ENCODE data around the gene WDFY2.
A peak's percentile ranks its signal among the peaks of the same experiment; 100 is the strongest.
"Not testable (repeated sequence)": the region's sequence is repeated elsewhere in the genome, so short reads cannot be mapped to it uniquely, and the experiment has no call there.

WDFY2 gene

DNA sequence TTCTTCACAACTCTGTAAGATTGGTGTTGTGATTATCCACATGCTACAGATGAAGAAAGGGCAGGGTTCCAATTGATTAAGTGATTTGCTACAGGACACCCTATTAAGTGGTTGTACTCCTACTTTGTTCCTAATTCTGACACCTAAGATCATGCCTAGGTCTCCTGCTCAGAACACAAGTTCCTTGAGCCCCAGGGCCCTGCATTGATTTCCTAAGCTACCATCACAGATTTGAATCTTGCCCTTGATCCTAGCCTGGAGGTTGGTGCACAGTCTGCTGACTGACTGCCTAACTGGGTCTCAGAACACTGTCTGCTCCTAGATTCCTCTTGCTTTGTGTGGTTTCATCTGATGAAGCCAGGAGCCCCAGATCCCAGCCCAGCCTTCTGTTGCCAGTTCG lies 19.6 kb upstream of the WDFY2 start:
- no peak overlapping the region for H3K4me3 ChIP-seq (ENCODE audit: low read depth, low read length)
- TF ChIP-seq, protein P1, sequence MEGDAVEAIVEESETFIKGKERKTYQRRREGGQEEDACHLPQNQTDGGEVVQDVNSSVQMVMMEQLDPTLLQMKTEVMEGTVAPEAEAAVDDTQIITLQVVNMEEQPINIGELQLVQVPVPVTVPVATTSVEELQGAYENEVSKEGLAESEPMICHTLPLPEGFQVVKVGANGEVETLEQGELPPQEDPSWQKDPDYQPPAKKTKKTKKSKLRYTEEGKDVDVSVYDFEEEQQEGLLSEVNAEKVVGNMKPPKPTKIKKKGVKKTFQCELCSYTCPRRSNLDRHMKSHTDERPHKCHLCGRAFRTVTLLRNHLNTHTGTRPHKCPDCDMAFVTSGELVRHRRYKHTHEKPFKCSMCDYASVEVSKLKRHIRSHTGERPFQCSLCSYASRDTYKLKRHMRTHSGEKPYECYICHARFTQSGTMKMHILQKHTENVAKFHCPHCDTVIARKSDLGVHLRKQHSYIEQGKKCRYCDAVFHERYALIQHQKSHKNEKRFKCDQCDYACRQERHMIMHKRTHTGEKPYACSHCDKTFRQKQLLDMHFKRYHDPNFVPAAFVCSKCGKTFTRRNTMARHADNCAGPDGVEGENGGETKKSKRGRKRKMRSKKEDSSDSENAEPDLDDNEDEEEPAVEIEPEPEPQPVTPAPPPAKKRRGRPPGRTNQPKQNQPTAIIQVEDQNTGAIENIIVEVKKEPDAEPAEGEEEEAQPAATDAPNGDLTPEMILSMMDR (IDR thresholded peaks at IDR 0.05; ENCODE audit: insufficient read depth, low read depth, low read length, missing control alignments): no peak
- DNase-seq (ENCODE audit: low read depth): no peak

DNA sequence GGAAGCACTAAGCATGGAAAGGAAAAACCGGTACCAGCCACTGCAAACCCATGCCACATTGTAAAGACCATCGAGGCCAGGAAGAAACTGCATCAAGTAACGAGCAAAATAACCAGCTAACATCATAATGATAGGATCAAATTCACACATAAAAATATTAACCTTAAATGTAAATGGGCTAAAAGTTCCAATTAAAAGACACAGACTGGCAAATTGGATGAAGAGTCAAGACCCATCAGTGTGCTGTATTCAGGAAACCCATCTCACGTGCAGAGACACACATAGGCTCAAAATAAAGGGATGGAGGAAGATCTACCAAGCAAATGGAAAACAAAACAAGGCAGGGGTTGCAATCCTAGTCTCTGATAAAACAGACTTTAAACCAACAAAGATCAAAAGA lies 15.3 kb upstream of the WDFY2 start:
- not testable (repeated sequence) for H3K4me3 ChIP-seq (ENCODE audit: low read depth, low read length); DNase-seq (ENCODE audit: low read depth)

DNA sequence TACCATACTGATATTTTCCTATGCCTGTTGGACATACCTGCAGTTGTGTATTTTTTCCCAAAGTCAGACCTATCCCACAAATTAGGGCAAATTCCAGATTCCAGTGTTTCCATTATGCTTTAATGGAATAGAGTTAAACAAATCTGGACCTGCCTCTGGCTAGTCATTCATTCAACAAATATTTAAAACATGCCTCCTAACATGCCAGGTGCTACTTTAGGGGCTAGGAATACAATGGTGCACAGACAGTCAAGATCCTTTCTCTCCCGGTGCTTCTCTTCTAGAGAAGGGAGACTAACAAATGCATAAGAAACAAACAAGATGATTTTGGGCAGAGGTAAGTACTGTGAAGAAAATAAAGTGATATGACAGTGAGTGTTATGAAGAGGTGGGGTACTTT lies 7.5 kb upstream of the WDFY2 start:
- DNase-seq (ENCODE audit: low read depth): no peak
- H3K4me3 ChIP-seq (ENCODE audit: low read depth, low read length): no peak overlapping the region
- TF ChIP-seq, protein P1 (IDR thresholded peaks at IDR 0.05; ENCODE audit: insufficient read depth, low read depth, low read length, missing control alignments): no peak

DNA sequence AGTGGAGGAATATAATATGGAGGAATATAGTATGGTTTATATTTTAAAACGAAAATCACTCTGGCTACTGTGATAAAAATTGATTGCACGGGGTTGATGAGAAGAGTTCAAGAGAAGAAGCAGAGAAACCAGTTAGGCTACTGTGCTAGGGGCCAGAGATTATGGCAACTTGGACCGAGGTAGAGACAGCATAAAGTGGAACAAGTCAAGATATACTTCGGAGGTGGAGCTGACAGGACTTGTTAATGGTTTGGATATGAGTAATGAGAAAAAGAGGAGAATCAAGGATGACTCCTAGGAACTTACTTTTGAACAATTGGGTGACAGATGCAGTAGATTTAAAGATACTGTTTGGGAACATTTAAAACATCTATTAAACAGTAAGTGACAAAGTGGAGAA lies 6.6 kb upstream of the WDFY2 start:
- DNase-seq (ENCODE audit: low read depth): no peak
- H3K4me3 ChIP-seq (ENCODE audit: low read depth, low read length): no peak overlapping the region
- TF ChIP-seq, protein P1 (IDR thresholded peaks at IDR 0.05; ENCODE audit: insufficient read depth, low read depth, low read length, missing control alignments): no peak

DNA sequence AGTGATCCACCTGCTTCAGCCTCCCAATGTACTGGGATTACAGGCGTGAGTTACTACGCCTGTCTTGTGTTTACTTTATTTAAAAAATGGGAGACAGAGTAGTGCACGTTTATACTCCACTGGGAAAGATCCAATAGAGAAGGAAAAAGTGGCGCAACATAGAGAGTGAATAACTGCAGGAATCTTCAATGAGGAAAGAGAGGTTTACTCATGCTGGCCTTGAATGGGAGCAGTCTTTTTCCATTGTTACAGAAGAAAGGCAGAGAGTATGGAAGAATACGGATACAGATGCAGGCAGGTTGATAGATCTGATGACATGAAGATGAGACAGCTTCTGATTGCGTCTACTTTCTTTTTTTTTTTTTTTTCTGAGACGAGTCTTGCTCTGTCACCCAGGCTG lies 4.6 kb upstream of the WDFY2 start:
- no peak for DNase-seq (ENCODE audit: low read depth)
- TF ChIP-seq, protein P1 (IDR thresholded peaks at IDR 0.05; ENCODE audit: insufficient read depth, low read depth, low read length, missing control alignments): no peak
- H3K4me3 ChIP-seq (ENCODE audit: low read depth, low read length): no peak overlapping the region

DNA sequence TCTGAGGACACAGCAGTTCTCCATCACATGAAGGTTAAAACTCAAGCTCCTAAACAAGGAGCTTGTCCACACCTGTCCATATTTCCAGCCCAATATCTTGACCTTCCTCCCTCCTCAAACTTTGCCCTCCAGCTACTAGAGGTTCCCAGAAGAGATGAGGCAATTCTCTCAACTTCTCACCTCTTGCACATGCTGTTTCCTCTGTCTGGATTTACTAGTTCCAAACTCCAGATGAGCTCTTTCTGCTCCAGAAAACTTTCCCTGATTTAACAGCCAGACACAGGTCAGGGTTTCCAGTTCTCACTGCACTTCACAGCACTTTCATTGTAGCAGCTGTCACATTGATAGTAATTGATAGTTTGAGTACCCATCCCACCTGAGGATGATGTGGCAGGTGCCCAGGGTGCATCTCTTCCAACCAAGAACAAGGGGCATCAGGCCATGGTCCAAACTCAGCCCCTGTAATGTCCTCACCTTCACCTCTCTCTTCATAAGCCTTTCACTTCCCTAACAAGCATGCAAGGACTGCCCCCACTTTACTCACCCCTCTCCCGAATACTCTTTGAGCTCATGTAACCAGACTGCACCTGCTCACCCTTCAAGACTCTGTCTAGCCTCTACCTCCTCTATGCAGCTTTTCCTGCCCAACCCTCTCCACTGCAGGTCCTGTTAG lies 3.0 kb upstream of the WDFY2 start:
- TF ChIP-seq, protein P1 (IDR thresholded peaks at IDR 0.05; ENCODE audit: insufficient read depth, low read depth, low read length, missing control alignments): no peak
- no peak overlapping the region for H3K4me3 ChIP-seq (ENCODE audit: low read depth, low read length)
- DNase-seq (ENCODE audit: low read depth): peak; percentile 9

DNA sequence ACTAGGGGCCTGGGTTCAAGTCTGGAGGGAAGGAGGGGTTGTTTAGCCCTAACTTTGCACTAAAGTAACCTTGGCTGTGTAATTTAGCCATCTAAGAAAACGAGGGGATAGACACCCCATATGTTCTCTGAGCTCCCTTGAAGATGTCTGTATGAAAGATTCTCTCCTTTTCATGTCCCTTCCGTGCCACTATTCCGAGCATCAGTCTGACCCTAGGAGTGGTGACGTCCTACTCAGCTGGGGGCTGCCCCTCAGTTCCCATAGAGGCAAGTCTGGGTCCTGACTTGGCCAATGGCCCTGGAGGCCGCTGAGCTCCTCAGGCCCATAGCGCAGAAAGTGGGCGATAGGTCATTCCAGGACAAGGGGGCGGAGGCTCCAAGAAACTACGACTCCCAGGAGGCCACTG lies 790 bp upstream of the WDFY2 start:
- H3K4me3 ChIP-seq (ENCODE audit: low read depth, low read length): peak overlapping the region; percentile 64
- TF ChIP-seq, protein P1 (IDR thresholded peaks at IDR 0.05; ENCODE audit: insufficient read depth, low read depth, low read length, missing control alignments): no peak
- no peak for DNase-seq (ENCODE audit: low read depth)

Data from GM12865 (cell line).